NCI-H510A treated with DMSO at 0.1 percent for 48 hours (cell line): Measurements from ENCODE around the gene PMPCA.

Experiments used
- DNase-seq: peaks from one replicate; lab custom pipeline; 2025; lab: John Stamatoyannopoulos, UW

PMPCA gene

GRCh38 chr9:136373300-136374182, 36.9 kb upstream of the PMPCA start, which contains the start of gene CARD9:
TSS of gene CARD9 (minus strand) at chr9:136373669. CDS start at chr9:136372078, 1,591 bp downstream.
- DNase-seq = no peak

GRCh38 chr9:136374183-136374575, 36.3 kb upstream of the PMPCA start:
- DNase-seq = no peak

GRCh38 chr9:136375096-136375495, 35.4 kb upstream of the PMPCA start:
- DNase-seq = no peak

GRCh38 chr9:136376457-136376856, 34.0 kb upstream of the PMPCA start:
- no peak for DNase-seq

- DNase-seq = no peak
Measured at GRCh38 chr9:136377341-136378169, 32.9 kb upstream of the PMPCA start.

GRCh38 chr9:136378170-136379002, 32.1 kb upstream of the PMPCA start:
- no peak for DNase-seq

GRCh38 chr9:136379003-136379287, 31.5 kb upstream of the PMPCA start:
- DNase-seq = no peak

GRCh38 chr9:136379401-136379800, 31.1 kb upstream of the PMPCA start:
- no peak for DNase-seq

GRCh38 chr9:136379891-136380290, 30.6 kb upstream of the PMPCA start:
- DNase-seq = no peak

GRCh38 chr9:136380381-136380780, 30.1 kb upstream of the PMPCA start:
- no peak for DNase-seq

- DNase-seq = no peak
Measured at GRCh38 chr9:136381311-136381710, 29.1 kb upstream of the PMPCA start.

GRCh38 chr9:136381966-136382513, 28.4 kb upstream of the PMPCA start:
- DNase-seq = no peak

- DNase-seq = no peak
Measured at GRCh38 chr9:136383436-136383835, 27.0 kb upstream of the PMPCA start.

GRCh38 chr9:136385015-136385414, 25.4 kb upstream of the PMPCA start:
- no peak for DNase-seq

GRCh38 chr9:136386018-136386417, 24.4 kb upstream of the PMPCA start:
- no peak for DNase-seq

- no peak for DNase-seq
Measured at GRCh38 chr9:136387217-136387616, 23.2 kb upstream of the PMPCA start.

GRCh38 chr9:136389396-136389795, 21.1 kb upstream of the PMPCA start:
- DNase-seq = no peak

GRCh38 chr9:136391737-136392537, 18.5 kb upstream of the PMPCA start:
- no peak for DNase-seq

- DNase-seq = no peak
Measured at GRCh38 chr9:136392538-136393449, 17.7 kb upstream of the PMPCA start.

GRCh38 chr9:136393531-136393930, 16.9 kb upstream of the PMPCA start:
- DNase-seq = no peak
